ENCODE measurements around the gene OCIAD1. TPM values are rescaled to one million over a fixed set of nuclear protein-coding genes. Genes with fewer than 3 reads are reported as not detected.
A peak's percentile ranks its signal among the peaks of the same experiment; 100 is the strongest.

The OCIAD1 gene
- polyA plus RNA-seq, 4 donors: 94.0 to 205 (median 124) TPM

DNA sequence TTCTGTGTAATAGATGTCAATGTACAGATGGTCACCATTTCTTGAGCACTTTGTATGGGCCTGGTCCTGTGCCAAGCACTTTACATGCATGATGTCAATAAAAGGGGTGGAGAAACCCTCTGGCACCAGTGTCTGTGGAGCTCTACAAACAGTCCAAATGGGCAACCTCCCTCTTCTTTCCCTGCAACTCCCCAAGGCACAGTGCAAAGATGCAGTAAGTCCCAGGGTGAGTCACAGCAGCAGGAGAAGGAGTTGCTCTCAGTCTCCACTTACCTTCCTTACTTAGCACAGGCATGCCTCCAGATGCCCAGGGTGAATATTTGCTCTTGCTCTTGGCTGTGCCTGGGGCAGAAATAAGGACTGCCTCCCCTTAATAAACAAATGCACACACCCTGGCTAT, 71.4 kb downstream of the OCIAD1 start:
- peaks cover 2 to 11% (median 3%) of the 10 kb centered on the region in 3 donors for H3K4me1 ChIP-seq (ENCODE audit: control insufficient read depth in 3 of 3, insufficient read depth in 2 of 3, low read depth in 1 of 3, low read length in 2 of 3)
- H3K36me3 ChIP-seq (ENCODE audit: control insufficient read depth in 3 of 3, insufficient read depth in 2 of 3, low read depth in 1 of 3, low read length in 3 of 3): peaks cover 3 to 27% (median 7%) of the 10 kb centered on the region in 3 donors
- no peaks in the 10 kb centered on the region for H3K27me3 ChIP-seq (ENCODE audit: control insufficient read depth in 3 of 3, insufficient read depth in 3 of 3, low read length in 3 of 3)
- no peak for FAIRE-seq
- no peak overlapping the region for H3K27ac ChIP-seq (ENCODE audit: low read depth in 1 of 3, low read length in 2 of 3)
- no peak overlapping the region for H3K4me3 ChIP-seq (ENCODE audit: low read depth in 1 of 3, low read length in 3 of 3)
- no peaks in the 10 kb centered on the region for H3K9me3 ChIP-seq (ENCODE audit: control insufficient read depth in 2 of 2, insufficient read depth in 1 of 2, low read depth in 1 of 2, low read length in 1 of 2)
- peak in 1 of 2 donors; percentile 62 for DNase-seq

DNA sequence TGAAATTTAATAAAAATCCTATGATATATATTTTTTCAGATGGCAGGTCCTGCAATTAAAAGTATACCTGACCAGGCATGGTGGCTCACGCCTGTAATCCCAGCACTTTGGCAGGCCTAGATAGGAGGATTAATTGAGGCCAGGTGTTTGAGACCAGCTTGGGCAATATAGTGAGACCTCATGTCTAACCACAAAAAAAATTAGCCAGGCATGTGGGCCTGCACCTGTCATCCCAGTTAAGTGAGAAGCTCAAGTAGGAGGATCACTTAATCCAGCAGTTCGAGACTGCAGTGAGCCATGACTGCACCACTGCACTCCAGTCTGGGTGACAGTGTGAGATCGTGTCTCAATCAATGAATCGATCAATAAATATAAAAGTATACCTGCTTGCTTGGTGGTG, 73.2 kb downstream of the OCIAD1 start:
- 90 to 96% (median 95%) methylated on average over 4 of the region's 4 CpGs for WGBS, 3 donors
- FAIRE-seq (no peak), DNase-seq (no peak)
- peaks cover 0 to 27% (median 5%) of the 10 kb centered on the region in 3 donors for H3K36me3 ChIP-seq (ENCODE audit: control insufficient read depth in 3 of 3, insufficient read depth in 2 of 3, low read depth in 1 of 3, low read length in 3 of 3)
- no peaks in the 10 kb centered on the region for H3K9me3 ChIP-seq (ENCODE audit: control insufficient read depth in 2 of 2, insufficient read depth in 1 of 2, low read depth in 1 of 2, low read length in 1 of 2)
- no peak overlapping the region for H3K4me3 ChIP-seq (ENCODE audit: low read depth in 1 of 3, low read length in 3 of 3)
- no peak overlapping the region for H3K27ac ChIP-seq (ENCODE audit: low read depth in 1 of 3, low read length in 2 of 3)
- no peaks in the 10 kb centered on the region for H3K27me3 ChIP-seq (ENCODE audit: control insufficient read depth in 3 of 3, insufficient read depth in 3 of 3, low read length in 3 of 3)
- H3K4me1 ChIP-seq (ENCODE audit: control insufficient read depth in 3 of 3, insufficient read depth in 2 of 3, low read depth in 1 of 3, low read length in 2 of 3): peaks cover 2 to 11% (median 3%) of the 10 kb centered on the region in 3 donors

DNA sequence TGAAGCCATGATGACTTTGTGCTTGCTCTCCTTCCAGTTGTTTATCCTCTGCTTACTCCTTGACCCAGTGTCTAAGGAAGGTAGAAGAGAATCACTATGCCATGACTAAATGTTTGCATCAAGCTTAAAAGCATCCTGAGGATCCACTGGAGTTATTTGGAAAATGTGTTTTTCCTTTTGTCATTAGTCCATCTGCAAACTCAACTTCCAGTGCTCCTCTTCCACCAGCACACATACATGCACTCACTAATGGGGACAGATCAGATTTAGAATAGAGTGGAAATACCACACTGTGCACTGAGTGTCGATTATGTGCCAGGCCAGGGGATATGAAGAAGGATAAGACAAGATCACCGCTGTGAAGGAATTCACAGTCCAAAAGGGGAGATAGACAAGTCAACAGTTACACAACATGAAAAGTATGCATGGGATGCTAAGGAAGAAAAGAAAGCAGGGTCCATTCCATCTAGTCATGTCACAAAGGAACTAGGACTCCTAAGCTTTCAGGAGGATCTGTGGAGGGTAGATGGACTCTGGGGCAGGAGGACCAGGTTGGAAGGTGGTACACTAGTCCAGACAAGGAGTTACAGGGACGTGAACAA, 73.8 kb downstream of the OCIAD1 start:
- Histone ChIP-seq H3K9me3 (ENCODE audit: control insufficient read depth in 2 of 2, insufficient read depth in 1 of 2, low read depth in 1 of 2, low read length in 1 of 2) (no peaks in the 10 kb centered on the region), H3K36me3 (ENCODE audit: control insufficient read depth in 3 of 3, insufficient read depth in 2 of 3, low read depth in 1 of 3, low read length in 3 of 3) (peaks cover 0 to 27% (median 5%) of the 10 kb centered on the region in 3 donors), H3K27ac (ENCODE audit: low read depth in 1 of 3, low read length in 2 of 3) (peak overlapping the region in 1 of 3 donors; percentile 61), H3K4me3 (ENCODE audit: low read depth in 1 of 3, low read length in 3 of 3) (peak overlapping the region in 1 of 3 donors; percentile 32), H3K27me3 (ENCODE audit: control insufficient read depth in 3 of 3, insufficient read depth in 3 of 3, low read length in 3 of 3) (no peaks in the 10 kb centered on the region), H3K4me1 (ENCODE audit: control insufficient read depth in 3 of 3, insufficient read depth in 2 of 3, low read depth in 1 of 3, low read length in 2 of 3) (peaks cover 2 to 11% (median 3%) of the 10 kb centered on the region in 3 donors)
- DNase-seq (no peak), FAIRE-seq (no peak)
- 93 to 96% (median 95%) methylated on average over 3 of the region's 3 CpGs for WGBS, 3 donors

DNA sequence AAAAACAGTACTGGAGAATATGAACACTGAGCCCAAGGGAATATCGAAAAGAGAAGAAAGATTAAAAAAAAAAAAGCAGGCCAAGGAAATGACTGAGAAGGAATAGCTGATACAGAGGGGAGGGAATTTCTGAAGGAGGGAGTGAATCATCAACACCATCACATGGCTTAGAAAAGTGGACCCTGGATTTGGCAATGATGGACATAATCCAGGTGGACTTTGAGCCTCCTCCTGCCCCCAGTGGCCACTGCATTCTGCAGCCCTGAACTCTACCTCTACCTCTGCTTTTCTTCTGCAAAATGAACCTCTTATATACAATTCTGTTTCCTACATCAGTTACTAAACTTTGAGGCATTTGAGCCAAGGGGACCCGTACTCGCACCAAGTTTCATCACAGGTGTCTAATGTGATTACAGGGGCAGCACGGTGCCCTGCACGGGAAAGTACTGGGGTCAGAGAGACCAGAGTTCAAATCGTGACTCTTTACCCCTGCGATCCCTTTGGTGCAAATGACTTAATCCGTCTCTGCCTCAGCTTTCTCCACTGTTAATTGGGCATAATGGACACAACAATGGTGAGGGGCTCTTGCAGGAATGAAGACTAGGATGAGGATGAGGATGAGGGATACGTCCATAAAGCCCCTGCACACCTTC, 74.6 kb downstream of the OCIAD1 start:
- peak overlapping the region; percentile 47 to 73 (median 73) for H3K27ac ChIP-seq (ENCODE audit: low read depth in 1 of 3, low read length in 2 of 3)
- no peaks in the 10 kb centered on the region for H3K9me3 ChIP-seq (ENCODE audit: control insufficient read depth in 2 of 2, insufficient read depth in 1 of 2, low read depth in 1 of 2, low read length in 1 of 2)
- no peaks in the 10 kb centered on the region for H3K27me3 ChIP-seq (ENCODE audit: control insufficient read depth in 3 of 3, insufficient read depth in 3 of 3, low read length in 3 of 3)
- DNase-seq: peak; percentile 83 to 85
- no peak for FAIRE-seq
- 16 to 59% (median 42%) methylated on average over 9 of the region's 9 CpGs for whole genome bisulfite sequencing, 3 donors
- H3K4me1 ChIP-seq (ENCODE audit: control insufficient read depth in 3 of 3, insufficient read depth in 2 of 3, low read depth in 1 of 3, low read length in 2 of 3): peaks cover 2 to 11% (median 3%) of the 10 kb centered on the region in 3 donors
- peak overlapping the region; percentile 78 to 93 (median 91) for H3K4me3 ChIP-seq (ENCODE audit: low read depth in 1 of 3, low read length in 3 of 3)
- peaks cover 0 to 24% (median 5%) of the 10 kb centered on the region in 3 donors for H3K36me3 ChIP-seq (ENCODE audit: control insufficient read depth in 3 of 3, insufficient read depth in 2 of 3, low read depth in 1 of 3, low read length in 3 of 3)

GRCh38 chr4:48906206-48907173, 75.6 kb downstream of the OCIAD1 start, which contains the start of gene OCIAD2:
OCIAD2 (minus strand) TSS chr4:48906774; CDS start chr4:48904549, 2,225 bp downstream.
- peaks cover 0 to 19% (median 2%) of the 10 kb centered on the region in 3 donors for H3K36me3 ChIP-seq (ENCODE audit: control insufficient read depth in 3 of 3, insufficient read depth in 2 of 3, low read depth in 1 of 3, low read length in 3 of 3)
- FAIRE-seq: no peak
- no peaks in the 10 kb centered on the region for H3K27me3 ChIP-seq (ENCODE audit: control insufficient read depth in 3 of 3, insufficient read depth in 3 of 3, low read length in 3 of 3)
- peak; percentile 89 to 90 for DNase-seq
- H3K27ac ChIP-seq (ENCODE audit: low read depth in 1 of 3, low read length in 2 of 3): peak within 1 kb of the TSS; percentile 47 to 73 (median 73)
- 5 to 7% (median 5%) methylated on average over 37 to 65 of the region's 65 CpGs for WGBS, 3 donors
- peaks cover 2 to 11% (median 3%) of the 10 kb centered on the region in 3 donors for H3K4me1 ChIP-seq (ENCODE audit: control insufficient read depth in 3 of 3, insufficient read depth in 2 of 3, low read depth in 1 of 3, low read length in 2 of 3)
- no peaks in the 10 kb centered on the region for H3K9me3 ChIP-seq (ENCODE audit: control insufficient read depth in 2 of 2, insufficient read depth in 1 of 2, low read depth in 1 of 2, low read length in 1 of 2)
- H3K4me3 ChIP-seq (ENCODE audit: low read depth in 1 of 3, low read length in 3 of 3): peak within 1 kb of the TSS; percentile 78 to 93 (median 91)

GRCh38 chr4:48907706-48908477, 77.0 kb downstream of the OCIAD1 start:
- 90 to 93% (median 92%) methylated on average over 7 of the region's 7 CpGs for WGBS, 3 donors
- H3K36me3 ChIP-seq (ENCODE audit: control insufficient read depth in 3 of 3, insufficient read depth in 2 of 3, low read depth in 1 of 3, low read length in 3 of 3): peaks cover 0 to 8% (median 0%) of the 10 kb centered on the region in 3 donors
- H3K9me3 ChIP-seq (ENCODE audit: control insufficient read depth in 2 of 2, insufficient read depth in 1 of 2, low read depth in 1 of 2, low read length in 1 of 2): no peaks in the 10 kb centered on the region
- H3K4me3 ChIP-seq (ENCODE audit: low read depth in 1 of 3, low read length in 3 of 3): no peak overlapping the region
- FAIRE-seq (no peak), DNase-seq (no peak)
- peaks cover 2 to 11% (median 3%) of the 10 kb centered on the region in 3 donors for H3K4me1 ChIP-seq (ENCODE audit: control insufficient read depth in 3 of 3, insufficient read depth in 2 of 3, low read depth in 1 of 3, low read length in 2 of 3)
- no peak overlapping the region for H3K27ac ChIP-seq (ENCODE audit: low read depth in 1 of 3, low read length in 2 of 3)
- H3K27me3 ChIP-seq (ENCODE audit: control insufficient read depth in 3 of 3, insufficient read depth in 3 of 3, low read length in 3 of 3): no peaks in the 10 kb centered on the region

DNA sequence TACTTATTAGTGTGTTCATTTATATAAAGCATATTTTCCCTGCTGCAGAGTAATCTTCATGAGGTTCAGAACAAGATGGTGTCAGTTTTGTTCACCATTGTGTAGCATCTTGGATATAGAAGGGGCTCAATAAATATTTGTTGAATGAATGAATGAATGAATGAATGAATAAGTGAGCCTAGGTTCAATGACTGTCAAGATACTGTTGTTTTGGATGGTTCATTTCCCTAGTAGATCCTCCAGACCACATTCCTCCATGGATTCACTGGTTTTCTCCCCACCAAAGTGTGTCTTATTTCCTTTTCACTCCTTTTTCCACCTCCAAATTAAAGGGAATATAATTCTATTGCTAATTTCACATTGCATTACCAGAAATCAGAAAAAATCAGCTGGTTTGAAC, 77.8 kb downstream of the OCIAD1 start:
- Histone ChIP-seq H3K9me3 (ENCODE audit: control insufficient read depth in 2 of 2, insufficient read depth in 1 of 2, low read depth in 1 of 2, low read length in 1 of 2) (no peaks in the 10 kb centered on the region), H3K27ac (ENCODE audit: low read depth in 1 of 3, low read length in 2 of 3) (no peak overlapping the region), H3K4me3 (ENCODE audit: low read depth in 1 of 3, low read length in 3 of 3) (no peak overlapping the region), H3K27me3 (ENCODE audit: control insufficient read depth in 3 of 3, insufficient read depth in 3 of 3, low read length in 3 of 3) (no peaks in the 10 kb centered on the region), H3K36me3 (ENCODE audit: control insufficient read depth in 3 of 3, insufficient read depth in 2 of 3, low read depth in 1 of 3, low read length in 3 of 3) (peaks cover 0 to 7% (median 0%) of the 10 kb centered on the region in 3 donors), H3K4me1 (ENCODE audit: control insufficient read depth in 3 of 3, insufficient read depth in 2 of 3, low read depth in 1 of 3, low read length in 2 of 3) (peaks cover 2 to 11% (median 3%) of the 10 kb centered on the region in 3 donors)
- no peak for FAIRE-seq
- no peak for DNase-seq
